GM19023 (cell line): ENCODE data around the gene DMRTB1.

Experiments
- ATAC-seq: cut with Tn5 transposase; IDR thresholded peaks from one replicate; pipeline ENCODE4 v1.9.1; 2021; ENCODE audit warnings: mild to moderate bottlenecking, moderate library complexity; ENCODE audit not compliant: unreplicated experiment

Gene DMRTB1

DNA sequence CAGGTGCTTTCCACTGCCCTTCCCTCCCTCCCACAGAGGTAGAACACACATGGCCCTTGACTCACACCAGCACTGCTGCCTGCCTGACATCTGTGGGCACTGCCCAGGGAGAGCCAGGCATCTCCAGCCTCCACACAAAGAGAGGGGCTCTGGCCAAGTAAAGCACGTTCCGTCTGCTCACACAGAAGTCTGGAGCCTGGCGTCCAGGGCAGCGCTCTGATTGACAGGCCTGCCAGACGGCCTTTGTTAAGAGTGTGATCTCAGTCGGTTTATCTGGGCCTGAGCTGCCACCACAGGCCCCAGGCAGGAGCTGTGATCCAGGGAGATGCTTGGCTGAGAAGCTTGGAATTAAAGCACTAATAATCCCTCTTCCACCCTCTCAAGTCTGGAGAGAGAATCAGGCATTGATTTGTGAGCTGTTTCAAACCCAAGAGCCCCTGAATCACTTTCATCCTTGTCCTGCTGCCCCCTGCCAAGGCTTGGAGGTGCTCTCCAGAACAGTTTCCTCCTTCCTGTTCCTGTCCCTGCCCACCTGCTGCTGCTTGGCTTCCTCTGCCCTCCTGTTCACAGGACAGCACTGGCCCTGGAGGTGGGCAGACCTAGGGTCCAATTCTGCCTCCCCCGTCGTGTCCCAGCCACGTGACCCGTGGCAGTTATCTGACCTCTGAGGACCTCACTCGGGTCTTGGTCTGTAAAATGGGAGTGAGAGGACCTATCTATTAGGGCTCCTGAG lies 3.7 kb downstream of the DMRTB1 start:
- no peak for ATAC-seq

DNA sequence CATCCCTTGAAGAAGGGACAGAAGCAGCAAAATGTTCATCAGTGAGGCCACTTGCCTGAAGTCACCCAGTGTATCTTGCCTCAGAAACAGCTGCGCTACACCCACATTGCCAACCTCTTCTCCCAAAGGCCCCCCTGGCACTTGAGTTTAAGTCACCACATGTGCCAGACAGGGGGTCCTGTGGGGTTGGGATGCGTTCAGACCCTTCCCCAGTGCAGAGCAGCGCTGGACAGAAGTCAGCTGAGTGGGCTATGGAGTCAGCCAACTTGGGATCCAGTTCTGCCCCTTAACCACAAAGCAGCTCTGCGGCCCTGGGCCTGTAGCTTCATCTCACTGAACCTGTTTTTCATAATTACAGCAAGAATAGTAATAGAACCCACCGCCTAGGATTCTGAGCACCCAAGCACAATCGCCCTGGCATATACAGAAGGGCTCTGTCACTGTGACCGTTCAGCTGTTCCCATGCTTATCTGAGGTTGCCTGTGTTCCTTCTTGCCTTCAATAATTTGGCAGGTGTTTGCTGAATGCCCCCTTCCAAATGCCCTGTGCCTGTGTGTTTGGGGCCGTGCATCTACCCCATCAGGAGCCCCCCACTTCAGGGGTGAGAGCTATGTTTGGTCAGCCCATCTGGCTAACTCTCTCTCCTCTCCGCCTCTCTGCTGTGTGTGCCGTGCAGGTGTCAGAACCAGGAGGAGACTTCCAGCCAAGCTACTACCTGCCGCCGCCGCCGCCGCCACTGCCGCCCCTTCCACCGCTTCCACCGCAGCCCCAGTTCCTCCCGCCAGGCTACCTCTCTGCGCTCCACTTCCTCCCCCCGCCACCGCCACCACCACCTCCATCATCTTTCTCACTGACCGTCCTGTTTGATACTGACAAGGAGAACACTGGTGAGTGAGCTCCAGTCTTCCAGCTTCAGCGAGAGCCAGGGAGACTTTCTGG lies 5.0 kb downstream of the DMRTB1 start:
- ATAC-seq: no peak

DNA sequence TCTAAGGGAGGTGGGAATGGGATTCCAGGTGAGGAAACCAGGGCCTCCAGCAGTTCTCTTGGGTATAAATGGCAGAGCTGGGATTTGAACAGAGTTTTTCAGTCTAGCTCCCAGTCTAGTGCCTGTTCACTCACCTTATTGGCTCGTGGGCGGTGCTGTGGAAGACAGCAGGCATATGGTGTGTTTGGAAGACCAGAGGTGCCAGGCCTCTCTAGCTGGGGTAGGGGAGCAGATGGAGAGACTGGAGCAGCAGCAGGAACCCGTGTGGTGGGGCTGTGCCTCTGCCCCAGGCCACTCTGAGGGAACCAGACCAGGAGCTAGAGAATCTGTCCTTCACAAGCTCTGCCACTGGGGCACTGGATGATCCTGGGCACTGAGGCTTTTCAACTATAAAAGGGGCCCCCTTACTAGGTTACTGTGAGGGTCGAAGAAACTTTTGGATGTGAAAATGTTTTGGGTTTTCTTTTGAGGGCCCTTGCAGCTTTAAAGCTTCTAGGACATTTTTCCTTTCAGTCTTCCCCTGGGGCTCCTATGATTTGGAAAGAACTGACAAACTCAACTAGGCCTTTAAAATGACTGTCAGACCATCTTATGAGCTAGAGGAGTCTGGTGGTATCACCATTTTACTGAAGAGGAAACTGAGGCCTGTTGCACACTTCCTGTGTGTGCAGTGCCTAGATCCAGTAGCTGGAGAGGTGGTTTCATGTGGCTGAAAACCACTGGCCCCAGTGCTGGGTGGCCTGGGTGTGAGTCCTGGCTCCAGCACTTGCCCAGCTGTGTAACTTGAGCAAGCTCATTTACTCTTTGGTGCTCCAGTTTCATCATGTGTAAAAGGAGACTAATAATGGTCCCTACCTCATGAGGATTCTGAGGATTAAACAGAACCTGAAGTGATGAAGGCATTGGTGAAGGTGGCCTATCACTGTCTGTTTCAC lies 6.1 kb downstream of the DMRTB1 start:
- no peak for ATAC-seq

DNA sequence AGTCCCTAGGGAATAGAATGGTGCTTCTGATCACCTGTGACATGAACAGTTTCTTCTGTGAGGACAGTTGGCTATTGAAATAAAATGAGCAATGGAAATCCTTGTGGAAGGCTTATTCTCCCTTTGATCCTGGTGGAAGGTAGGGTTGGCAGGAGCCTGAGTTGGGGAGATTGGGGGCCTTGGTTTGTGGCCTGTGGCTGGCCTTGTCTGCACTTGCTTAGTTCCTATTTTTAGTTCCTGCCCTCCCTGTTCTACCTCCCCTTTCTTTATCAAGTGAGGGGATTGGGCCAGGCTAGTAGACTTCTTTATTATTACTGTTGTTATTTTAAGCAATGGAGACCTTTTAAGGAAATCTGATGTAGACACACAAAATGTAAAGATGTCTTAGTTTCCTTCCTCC lies 8.2 kb downstream of the DMRTB1 start:
- no peak for ATAC-seq

DNA sequence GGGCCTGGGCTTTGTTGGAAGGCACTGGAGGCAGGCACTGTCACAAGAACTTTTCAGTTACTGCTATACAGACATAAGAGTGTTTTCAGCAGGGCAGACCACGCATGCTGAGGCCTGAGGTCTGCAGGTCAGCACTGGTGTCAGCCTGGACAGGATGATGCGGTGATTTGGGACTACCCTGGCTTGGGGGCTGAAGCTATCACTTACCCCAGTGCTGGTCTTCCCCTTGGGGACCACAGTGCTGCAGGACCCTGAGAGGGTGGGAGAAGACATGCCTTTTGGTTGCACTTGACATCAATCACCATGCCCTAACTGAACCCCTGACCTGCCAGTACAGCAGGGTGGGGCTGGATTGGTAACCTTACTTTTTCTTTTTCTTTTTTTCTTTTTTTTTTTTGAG lies 9.2 kb downstream of the DMRTB1 start:
- ATAC-seq: no peak

DNA sequence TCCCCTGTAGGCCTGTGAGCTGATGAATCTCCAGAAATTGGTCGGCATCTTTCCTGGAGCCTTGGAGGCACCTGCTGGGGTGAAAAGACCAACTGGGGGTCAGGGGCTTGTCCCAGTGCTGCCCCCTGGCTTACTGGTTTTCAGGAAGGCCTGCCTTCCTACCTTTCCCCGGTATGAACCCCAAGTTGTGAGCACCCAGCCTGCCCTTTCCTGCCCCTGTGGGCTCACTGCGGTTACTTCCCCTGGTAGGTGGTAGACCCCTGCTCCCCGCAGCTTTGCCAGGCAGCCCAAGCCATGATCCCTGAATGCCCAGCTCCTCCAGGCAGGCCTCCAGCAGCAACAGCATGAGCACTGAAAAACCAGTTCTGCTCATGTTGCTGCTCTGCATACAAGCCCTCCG lies 10.2 kb downstream of the DMRTB1 start:
- no peak for ATAC-seq

DNA sequence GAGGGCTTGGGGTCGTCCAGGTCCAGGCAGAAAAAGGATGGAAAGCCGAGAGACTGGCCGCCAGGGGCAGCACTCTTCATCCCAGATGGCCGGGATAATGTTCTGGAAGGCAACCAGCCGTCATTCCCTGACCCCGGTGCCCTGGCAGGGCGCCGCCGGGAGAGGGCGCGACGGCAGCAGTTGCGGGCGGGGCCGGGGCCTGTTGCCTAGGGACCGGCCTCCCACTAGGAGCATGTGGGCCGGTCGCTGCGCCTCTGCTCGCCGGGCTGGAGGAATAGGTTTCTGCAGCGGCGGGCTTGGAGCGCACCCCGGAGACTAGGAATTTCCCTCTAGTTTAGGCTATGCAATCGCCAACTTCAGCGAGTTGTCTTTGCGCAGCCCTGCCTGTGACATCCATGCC lies 11.0 kb downstream of the DMRTB1 start:
- ATAC-seq: no peak

DNA sequence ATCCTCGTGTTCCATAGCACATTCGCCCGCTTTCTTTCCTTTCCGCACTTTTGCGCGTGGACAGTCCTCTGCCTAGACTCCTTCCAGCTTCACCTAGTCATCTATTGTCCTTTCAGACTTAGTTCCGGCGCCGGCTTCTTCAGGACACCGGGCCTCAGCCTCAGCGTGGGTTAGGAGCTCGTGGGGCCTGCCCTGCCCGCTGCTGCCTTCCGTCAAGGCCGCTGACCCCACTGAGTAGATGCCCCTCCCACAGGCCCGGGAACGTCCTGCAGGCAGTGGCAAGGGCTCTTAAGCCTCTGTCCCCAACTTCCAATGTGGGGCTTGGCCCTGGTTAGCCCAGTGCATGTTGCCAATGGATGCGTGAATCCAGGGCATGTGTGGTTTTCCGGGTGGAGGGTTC lies 11.4 kb downstream of the DMRTB1 start:
- ATAC-seq: no peak

DNA sequence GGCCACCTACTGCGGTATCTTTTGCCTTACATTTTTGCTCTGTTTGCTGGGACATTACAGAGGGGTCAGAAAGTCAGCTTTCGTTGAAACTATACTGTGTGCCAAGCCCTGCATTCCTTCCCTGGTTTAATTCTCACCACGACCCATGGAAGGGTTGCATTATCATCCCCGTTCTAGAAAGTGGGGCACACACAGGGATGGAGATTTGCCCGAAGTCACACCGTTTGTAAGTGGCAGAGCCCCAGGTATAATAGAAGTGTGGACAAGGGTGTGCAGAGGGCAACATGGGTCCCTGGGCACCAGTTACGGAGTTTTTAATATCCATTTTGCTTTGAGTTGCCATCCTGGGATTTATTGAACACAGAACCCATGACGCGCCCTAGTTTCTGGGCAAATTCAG lies 11.8 kb downstream of the DMRTB1 start:
- no peak for ATAC-seq

DNA sequence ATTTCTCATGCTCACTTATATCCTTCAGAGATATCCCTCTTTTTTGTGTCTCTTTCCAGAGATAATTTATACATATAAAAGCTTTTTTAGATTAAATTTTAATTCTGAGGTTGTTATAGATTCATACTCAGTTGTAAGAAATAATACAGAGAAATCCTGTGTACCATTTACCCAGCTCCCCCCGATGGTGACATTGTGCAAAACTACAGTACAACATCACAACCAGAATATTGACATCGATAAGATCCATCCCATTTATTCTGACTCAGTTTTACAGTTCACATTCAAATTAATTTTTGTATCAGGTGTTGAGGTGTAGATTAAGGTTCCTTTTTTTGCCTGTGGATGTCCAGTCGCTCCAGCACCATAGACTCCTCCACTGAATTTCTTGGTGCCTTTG lies 14.3 kb downstream of the DMRTB1 start:
- no peak for ATAC-seq

DNA sequence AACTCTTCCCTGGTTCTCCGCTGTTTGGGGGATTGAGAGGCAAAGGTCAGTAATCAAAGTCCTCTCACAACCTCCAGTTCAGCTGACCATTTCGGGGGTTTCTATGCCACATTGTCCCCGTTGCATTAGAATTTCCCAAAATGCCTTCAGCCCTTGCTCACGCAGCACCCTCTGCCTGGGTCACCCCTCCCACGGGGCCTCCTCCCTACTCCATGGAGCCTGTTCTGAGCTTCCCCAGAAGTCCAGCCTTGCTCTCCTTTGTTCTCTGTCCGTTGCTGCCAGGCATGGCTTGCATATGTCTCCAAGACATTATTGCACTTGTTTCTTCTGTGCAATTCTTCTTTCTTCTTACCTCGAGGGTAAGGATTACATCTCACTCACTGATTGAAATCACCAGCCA lies 16.5 kb downstream of the DMRTB1 start:
- no peak for ATAC-seq

DNA sequence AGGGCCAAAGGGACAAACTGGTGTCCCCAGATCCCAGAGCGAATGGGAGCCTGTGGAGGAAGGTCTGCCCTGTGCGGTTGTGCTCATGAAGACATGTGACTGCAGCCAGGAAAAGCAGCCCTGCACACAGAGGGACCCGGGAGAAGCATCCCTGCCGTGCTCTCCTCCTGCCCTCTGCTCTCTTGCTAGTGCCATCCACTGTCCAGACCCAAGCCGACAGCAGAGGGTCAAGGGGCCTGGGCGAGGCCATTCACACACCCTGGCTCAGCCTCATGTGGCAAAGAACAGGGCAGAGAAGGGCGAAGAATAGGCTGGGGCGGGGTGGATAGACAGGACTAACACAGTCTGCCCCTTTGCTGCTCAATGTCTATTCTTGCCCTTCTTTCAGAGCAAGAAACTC lies 17.4 kb downstream of the DMRTB1 start:
- no peak for ATAC-seq

DNA sequence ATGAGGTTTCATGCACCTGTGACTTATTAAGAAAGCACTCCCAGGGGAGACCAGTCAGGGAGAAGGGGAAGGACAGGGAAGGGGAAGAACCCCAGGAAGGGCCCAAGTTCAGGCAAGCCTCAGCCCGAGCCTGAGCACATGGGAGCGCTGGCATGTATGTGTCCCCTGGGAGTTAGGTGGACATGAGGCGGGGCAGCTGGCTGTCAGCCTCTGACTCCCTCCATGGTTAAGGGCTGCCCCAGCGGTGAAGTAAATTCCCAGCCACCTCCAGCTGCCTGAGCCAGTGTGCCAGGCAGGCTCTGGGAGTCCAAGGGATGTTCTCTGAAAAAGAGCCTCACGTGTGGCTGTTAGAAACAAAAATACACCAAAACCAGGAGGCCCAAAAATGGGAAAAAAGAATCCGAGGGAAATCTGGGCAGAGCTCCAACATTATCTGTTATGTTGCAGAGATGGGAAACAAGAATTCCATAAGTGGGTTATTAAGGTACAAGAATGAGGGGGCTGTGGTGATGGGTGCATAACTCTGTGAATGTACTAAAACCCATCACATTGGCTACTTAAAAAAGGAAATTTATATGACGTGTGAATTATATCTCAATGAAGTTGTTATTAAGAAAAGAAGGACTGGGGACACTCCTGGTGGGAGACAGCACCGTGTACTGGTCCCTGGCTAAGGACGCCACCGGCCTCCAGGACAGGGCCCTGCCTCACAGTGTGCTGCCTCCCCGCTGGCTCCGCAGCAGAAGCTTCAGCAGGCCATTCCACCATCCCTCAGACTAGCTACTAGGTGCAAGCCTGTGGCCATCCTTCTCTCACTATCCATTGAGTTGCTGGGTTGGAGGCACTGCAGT lies 18.7 kb downstream of the DMRTB1 start:
- no peak for ATAC-seq

DNA sequence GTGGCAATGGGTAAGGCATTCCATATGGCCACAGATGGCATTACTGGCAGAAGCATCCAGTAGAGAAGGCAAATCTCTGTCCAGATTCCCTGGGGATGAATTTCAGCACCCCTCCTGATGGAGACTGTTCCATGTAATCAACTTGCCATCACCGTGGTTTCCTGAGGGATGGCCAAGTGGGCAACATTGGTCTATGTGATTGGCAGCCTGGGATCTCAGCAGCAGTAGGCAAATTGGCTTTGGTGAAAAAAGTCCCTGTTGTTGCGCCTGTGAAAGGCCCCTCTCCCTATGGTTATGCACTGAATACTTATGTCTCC lies 19.3 kb downstream of the DMRTB1 start:
- ATAC-seq: no peak

DNA sequence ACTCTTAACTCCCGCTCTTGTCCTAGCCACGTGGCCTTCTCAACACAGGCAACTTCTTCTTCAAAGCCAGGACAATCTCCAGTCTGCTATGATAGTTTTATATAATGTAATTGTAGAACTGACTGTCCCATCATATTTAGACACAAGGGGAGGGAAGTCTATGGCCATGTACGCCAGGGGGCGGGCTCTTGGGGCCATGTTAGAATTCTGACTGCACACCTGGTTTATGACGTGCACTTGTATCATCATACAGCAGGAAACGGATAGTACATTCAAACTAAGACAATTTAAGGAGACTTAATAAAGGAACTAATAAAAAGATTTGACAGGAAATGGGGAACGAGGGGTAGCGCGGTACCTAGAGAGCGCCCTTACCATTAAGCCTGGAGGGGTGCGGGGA lies 21.5 kb downstream of the DMRTB1 start:
- ATAC-seq: no peak

DNA sequence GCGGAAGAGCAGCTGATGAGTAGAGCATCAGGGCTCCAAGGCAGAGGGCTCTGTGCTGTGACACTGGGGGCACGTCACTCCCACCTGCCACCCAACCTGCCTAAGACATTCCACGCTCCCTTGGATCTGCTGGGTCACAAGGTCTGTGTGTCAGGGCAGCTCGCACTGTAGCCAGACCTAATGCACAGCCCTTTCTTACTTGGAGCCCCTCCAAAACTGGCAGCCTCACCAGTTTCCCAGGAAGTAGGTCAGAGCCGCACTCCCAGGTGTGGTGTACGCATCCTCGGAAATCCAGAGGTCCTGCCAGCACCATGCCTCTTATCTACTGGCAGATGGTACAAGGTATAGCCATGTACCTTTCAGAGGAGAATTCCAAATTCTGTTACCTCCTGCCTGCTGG lies 22.3 kb downstream of the DMRTB1 start:
- ATAC-seq: no peak

DNA sequence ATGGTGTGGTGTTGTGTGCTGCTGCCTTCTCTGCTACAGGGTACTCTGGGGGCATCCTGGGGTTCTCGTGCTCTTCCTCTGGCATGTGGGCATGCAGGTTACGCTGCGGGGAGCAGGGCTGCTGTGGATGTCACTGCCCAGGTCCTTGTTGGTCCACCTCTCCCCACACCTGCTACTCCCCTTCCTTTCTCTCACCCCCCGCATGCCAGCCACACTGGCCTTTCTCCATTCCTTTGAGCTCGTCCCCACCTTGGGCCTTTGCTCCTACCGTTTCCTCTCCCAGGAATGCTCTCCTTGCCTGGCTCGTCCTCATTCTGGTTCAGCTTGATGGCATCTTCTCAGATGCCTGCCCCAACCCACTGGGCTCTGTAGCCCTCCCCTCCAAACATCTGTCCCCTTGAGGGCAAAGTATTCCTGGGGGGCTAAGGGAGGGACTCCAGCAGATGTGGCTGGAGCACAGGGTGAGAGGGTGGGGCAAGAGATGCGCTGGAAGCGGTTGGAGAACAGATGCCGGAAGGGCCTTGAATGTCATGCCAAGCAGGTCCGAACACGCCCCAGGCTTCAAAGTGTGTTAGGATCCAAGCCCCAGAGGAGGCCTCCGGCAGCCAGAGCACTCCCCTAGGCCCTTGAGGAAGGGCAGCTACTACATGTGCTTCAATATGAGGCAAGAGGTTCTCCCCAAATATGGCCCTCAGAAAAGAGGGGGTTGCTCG lies 23.4 kb downstream of the DMRTB1 start:
- ATAC-seq: no peak

DNA sequence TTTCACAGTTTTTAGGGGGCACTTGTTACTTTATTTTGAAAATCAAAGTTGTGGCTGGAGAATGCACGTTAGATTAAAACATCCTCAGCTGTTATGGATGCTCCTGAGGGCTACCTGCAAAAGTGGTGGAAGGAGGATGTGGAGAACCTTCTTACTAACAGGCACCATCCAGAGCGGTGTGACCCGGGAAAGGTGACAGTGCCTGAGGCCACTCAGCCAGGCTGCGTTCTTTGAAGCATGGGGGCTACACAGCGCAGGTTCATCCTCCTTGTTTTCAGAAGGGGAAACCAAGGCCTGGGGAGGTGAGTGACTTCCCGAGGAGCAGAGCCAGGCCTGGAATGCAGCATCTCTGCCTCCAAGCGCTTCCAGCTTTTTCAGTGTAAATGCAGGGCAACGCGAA lies 24.0 kb downstream of the DMRTB1 start:
- no peak for ATAC-seq

DNA sequence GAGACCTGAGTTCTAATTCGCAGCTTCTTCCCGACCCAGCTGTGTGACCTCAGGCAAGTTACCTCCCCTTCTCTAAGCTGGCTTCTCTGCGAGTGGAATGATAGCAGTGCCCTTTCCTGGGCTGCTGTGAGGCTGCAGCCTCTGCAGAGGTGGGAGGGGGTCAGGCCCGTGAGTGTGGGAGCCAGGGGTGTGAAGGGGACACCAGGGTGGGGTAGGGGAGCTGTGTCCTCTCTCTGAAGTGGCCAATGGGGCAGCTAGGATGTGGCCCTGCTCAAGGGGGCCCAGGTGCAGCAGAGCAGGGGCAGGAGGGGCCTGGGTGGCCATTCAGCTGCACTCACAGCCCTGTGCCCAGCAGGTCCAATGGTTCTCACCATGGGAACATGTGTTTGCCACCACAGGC lies 24.5 kb downstream of the DMRTB1 start:
- no peak for ATAC-seq
